Neuronal stem cell (in vitro differentiated cells): ENCODE data around the gene NTRK2.

Source experiments
- DNase-seq: peaks from one replicate; pipeline ENCODE4 v3.0.0-alpha.2; 2013; ENCODE audit warnings: low spot score
- H2AFZ ChIP-seq: one replicate; pipeline ENCODE4 v1.6.1; 2013; ENCODE audit warnings: mild to moderate bottlenecking, low read length, inconsistent platforms
- H2AK5ac ChIP-seq: 2 replicates; pipeline ENCODE4 v1.6.1; 2013; ENCODE audit warnings: low read depth, mild to moderate bottlenecking, inconsistent platforms, low read length, moderate library complexity, mixed read lengths
- H2BK120ac ChIP-seq: 2 replicates; pipeline ENCODE4 v1.6.1; 2013; ENCODE audit warnings: low read depth, mild to moderate bottlenecking, inconsistent platforms, low read length, moderate library complexity, mixed read lengths
- H2BK12ac ChIP-seq: one replicate; pipeline ENCODE4 v1.6.1; 2013; ENCODE audit warnings: low read length, inconsistent platforms
- H2BK15ac ChIP-seq: 2 replicates; pipeline ENCODE4 v1.6.1; 2013; ENCODE audit warnings: mild to moderate bottlenecking, low read length, inconsistent platforms, mixed read lengths
- H2BK5ac ChIP-seq: one replicate; pipeline ENCODE4 v1.6.1; 2013; ENCODE audit warnings: inconsistent platforms, mild to moderate bottlenecking, low read length, moderate library complexity
- H3K14ac ChIP-seq: one replicate; pipeline ENCODE4 v1.6.1; 2013; ENCODE audit warnings: low read length, inconsistent platforms
- H3K18ac ChIP-seq: 2 replicates; pipeline ENCODE4 v1.6.1; 2013; ENCODE audit warnings: low read length, inconsistent platforms
- H3K23ac ChIP-seq: 2 replicates; pipeline ENCODE4 v1.6.1; 2013; ENCODE audit warnings: low read depth, mild to moderate bottlenecking, mixed read lengths, low read length, inconsistent platforms; ENCODE audit not compliant: poor library complexity
- H3K27ac ChIP-seq: replicated peaks from 3 replicates; pipeline ENCODE4 v1.5.1; 2013; ENCODE audit warnings: low read length, inconsistent platforms
- H3K27me3 ChIP-seq, 3 experiments: 2 replicates each; pipeline ENCODE4 v1.6.1; 2013; ENCODE audit warnings: low read length in 3 of 3, mild to moderate bottlenecking in 2 of 3, inconsistent platforms in 1 of 3, low read depth in 1 of 3, mixed read lengths in 1 of 3, moderate library complexity in 1 of 3; ENCODE audit not compliant: control insufficient read depth in 3 of 3, insufficient read depth in 3 of 3
- H3K36me3 ChIP-seq, 2 donors: replicated peaks in 1 of 2; 2 replicates each; pipeline ENCODE4 v1.6.1; 2013; ENCODE audit warnings: low read length in 2 of 2; ENCODE audit not compliant: control insufficient read depth in 2 of 2, insufficient read depth in 2 of 2
- H3K4ac ChIP-seq: 2 replicates; pipeline ENCODE4 v1.6.1; 2013; ENCODE audit warnings: inconsistent platforms, mild to moderate bottlenecking, low read length, moderate library complexity
- H3K4me1 ChIP-seq, 2 donors: 1 replicate in 1 of 2; 2 replicates in 1 of 2; pipeline ENCODE4 v1.6.1; 2013; ENCODE audit warnings: low read length in 2 of 2, low read depth in 1 of 2; ENCODE audit not compliant: control insufficient read depth in 2 of 2, insufficient read depth in 1 of 2
- H3K4me2 ChIP-seq: one replicate; pipeline ENCODE4 v1.6.1; 2013; ENCODE audit warnings: mild to moderate bottlenecking, low read length, inconsistent platforms; ENCODE audit not compliant: insufficient read depth, poor library complexity, severe bottlenecking
- H3K4me3 ChIP-seq, 2 donors: 2 replicates each; pipeline ENCODE4 v1.5.1; 2013; ENCODE audit warnings: low read length in 2 of 2, mild to moderate bottlenecking in 2 of 2, inconsistent platforms in 1 of 2, moderate library complexity in 1 of 2
- H3K79me1 ChIP-seq: one replicate; pipeline ENCODE4 v1.6.1; 2013; ENCODE audit warnings: low read depth, mild to moderate bottlenecking, inconsistent platforms, low read length, moderate library complexity
- H3K9ac ChIP-seq: one replicate; pipeline ENCODE4 v1.6.1; 2013; ENCODE audit warnings: mild to moderate bottlenecking, low read depth, low read length, inconsistent platforms; ENCODE audit not compliant: poor library complexity
- H3K9me3 ChIP-seq, 2 donors: replicated peaks in 1 of 2; 2 replicates each; pipeline versions ENCODE3 to v1.6.1; 2013; ENCODE audit warnings: low read length in 2 of 2, mild to moderate bottlenecking in 2 of 2, inconsistent platforms in 1 of 2, low read depth in 1 of 2, mixed read lengths in 1 of 2, moderate library complexity in 1 of 2; ENCODE audit not compliant: control insufficient read depth in 2 of 2, insufficient read depth in 1 of 2
- H4K8ac ChIP-seq: one replicate; pipeline ENCODE4 v1.6.1; 2013; ENCODE audit warnings: low read depth, mild to moderate bottlenecking, inconsistent platforms, low read length, moderate library complexity
- H4K91ac ChIP-seq: one replicate; pipeline ENCODE4 v1.6.1; 2013; ENCODE audit warnings: low read length, low read depth, mild to moderate bottlenecking, inconsistent platforms; ENCODE audit not compliant: poor library complexity
- WGBS, 2 donors: extraction: QIAGEN DNeasy Blood & Tissue Kit; methylation state at CpG; one replicate each; pipeline ENCODE4 v1.1.7; 2013; ENCODE audit warnings: missing lambda C conversion rate in 2 of 2, mixed read lengths in 1 of 2; ENCODE audit not compliant: insufficient read length in 2 of 2, insufficient replicate concordance in 1 of 2; ENCODE audit errors: extremely low coverage in 2 of 2; 5-methylcytosine and 5-hydroxymethylcytosine counted together

The NTRK2 gene

DNA sequence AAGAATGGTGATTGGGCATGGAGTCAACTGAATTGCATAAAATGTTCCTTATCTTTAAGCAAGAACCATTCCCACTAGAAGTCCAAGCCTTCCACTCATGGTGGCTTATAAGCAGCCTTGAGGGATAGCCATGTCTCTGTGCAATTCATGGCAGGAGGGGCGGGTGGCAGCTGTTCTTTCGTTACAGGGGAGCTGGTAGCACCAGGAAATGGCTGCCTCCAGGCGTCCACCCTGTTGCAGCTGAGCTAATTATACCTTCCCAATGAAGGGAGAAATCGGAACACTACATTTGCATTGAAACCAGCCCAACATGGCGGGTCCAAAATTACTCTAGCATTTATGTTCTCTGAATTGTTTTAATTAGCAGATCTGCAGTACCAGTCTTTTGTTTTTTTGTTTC is 289.8 kb downstream of the NTRK2 start:
- H2BK12ac ChIP-seq, result no peak overlapping the region
- H3K14ac ChIP-seq, result no peak overlapping the region
- H4K8ac ChIP-seq, result no peak overlapping the region
- no CpG with 5 or more reads among the region's 5 CpGs for WGBS, 2 donors
- H3K79me1 ChIP-seq, result no peaks in the 10 kb centered on the region
- no peak overlapping the region for H2AFZ ChIP-seq
- DNase-seq, result no peak
- H2AK5ac ChIP-seq, result no peak overlapping the region
- H3K4me3 ChIP-seq, result no peak overlapping the region
- no peak overlapping the region for H3K4ac ChIP-seq
- no peak overlapping the region for H3K23ac ChIP-seq
- H3K36me3 ChIP-seq, result no peaks in the 10 kb centered on the region
- no peak overlapping the region for H3K9ac ChIP-seq
- no peak overlapping the region for H4K91ac ChIP-seq
- H2BK5ac ChIP-seq, result no peak overlapping the region
- no peak overlapping the region for H3K4me2 ChIP-seq
- peaks cover 0 to 8% of the 10 kb centered on the region in 2 donors for H3K9me3 ChIP-seq
- no peaks in the 10 kb centered on the region for H3K27me3 ChIP-seq
- no peak overlapping the region for H3K18ac ChIP-seq
- H2BK120ac ChIP-seq, result no peak overlapping the region
- H2BK15ac ChIP-seq, result no peak overlapping the region
- no peak overlapping the region for H3K27ac ChIP-seq
- no peaks in the 10 kb centered on the region for H3K4me1 ChIP-seq

DNA sequence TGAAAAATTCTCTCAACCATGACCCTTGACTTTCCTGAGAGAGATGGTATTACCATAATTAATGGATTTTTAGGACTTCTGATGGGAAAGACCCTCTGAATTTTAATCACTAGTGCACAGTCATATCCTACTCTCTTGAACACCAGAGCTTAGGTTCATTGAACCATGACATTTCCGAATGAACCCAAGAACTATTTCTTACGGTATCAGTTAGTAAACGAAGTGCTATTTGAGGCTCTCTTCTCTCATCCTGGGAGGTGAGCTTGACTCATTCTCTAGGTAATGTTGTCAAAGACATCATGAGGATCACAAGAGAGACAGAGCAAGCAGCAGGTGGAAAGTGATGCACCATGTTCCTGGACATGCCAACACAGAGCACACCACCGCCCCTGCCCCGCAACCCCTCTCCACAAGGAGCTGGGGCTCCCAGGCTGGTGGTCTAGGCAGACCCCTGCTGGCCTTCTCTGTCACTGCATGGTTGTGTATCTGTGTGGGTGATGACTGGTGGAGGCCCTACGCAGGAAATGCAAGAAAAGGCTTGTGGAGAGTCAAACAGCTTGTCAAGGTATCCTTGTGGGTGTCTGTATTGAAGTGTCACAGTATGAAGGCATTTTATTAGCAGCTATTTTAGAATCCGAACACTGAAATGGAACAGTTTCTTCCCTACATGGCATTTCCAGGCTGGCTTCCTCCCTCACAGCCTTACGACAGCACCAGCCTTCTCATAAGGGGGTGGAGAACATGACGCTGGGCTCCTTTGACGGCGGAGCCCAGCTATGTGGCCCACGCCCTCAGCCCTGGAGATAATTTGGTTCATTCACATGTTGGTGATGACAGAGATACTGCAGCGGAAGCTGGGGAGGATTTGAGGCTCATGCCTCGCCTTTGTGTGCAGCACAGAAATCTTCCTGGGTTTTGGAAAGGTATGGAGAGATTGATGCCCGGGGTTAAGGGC is 297.6 kb downstream of the NTRK2 start:
- H2BK5ac ChIP-seq, result no peak overlapping the region
- H3K4ac ChIP-seq, result no peak overlapping the region
- no peaks in the 10 kb centered on the region for H3K27me3 ChIP-seq
- H2BK120ac ChIP-seq, result no peak overlapping the region
- no peaks in the 10 kb centered on the region for H3K79me1 ChIP-seq
- no peak overlapping the region for H3K9ac ChIP-seq
- H3K36me3 ChIP-seq, result no peaks in the 10 kb centered on the region
- H2AK5ac ChIP-seq, result no peak overlapping the region
- no peak overlapping the region for H3K23ac ChIP-seq
- H2BK15ac ChIP-seq, result no peak overlapping the region
- H3K9me3 ChIP-seq, result no peaks in the 10 kb centered on the region
- H3K27ac ChIP-seq, result no peak overlapping the region
- WGBS, 2 donors, result no CpG with 5 or more reads among the region's 15 CpGs
- no peak overlapping the region for H3K14ac ChIP-seq
- H4K91ac ChIP-seq, result no peak overlapping the region
- no peak overlapping the region for H3K4me3 ChIP-seq
- H3K4me2 ChIP-seq, result no peak overlapping the region
- no peak for DNase-seq
- no peak overlapping the region for H2BK12ac ChIP-seq
- H2AFZ ChIP-seq, result no peak overlapping the region
- H3K4me1 ChIP-seq, result peaks cover 0 to 5% of the 10 kb centered on the region in 2 donors
- H3K18ac ChIP-seq, result no peak overlapping the region
- no peak overlapping the region for H4K8ac ChIP-seq

DNA sequence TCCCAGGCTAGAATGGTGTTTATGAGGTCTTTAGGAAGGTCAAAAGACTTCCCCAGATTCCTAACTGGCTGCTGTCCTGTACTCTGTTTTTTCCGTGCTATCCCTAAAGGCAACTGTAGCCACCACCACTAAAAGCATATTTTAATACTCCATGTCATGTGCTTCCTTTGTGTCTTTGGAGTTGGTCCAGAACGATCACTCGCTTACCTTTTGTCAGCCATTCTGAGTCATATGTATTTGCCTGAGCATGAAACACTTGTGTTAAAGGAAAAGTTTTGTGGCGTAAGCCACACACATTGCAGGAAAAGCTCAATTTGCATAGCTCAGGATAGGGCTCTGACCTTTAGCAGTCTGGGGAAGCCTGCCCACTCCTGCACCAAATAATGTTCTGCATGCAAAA is 299.6 kb downstream of the NTRK2 start:
- Histone ChIP-seq H3K79me1 (no peaks in the 10 kb centered on the region), H4K91ac (no peak overlapping the region), H3K9me3 (no peaks in the 10 kb centered on the region), H3K9ac (no peak overlapping the region), H3K4me1 (peaks cover 0 to 5% of the 10 kb centered on the region in 2 donors), H2AFZ (peak overlapping the region; percentile 37), H3K4me3 (no peak overlapping the region), H4K8ac (no peak overlapping the region), H3K36me3 (no peaks in the 10 kb centered on the region), H3K23ac (no peak overlapping the region), H2BK15ac (no peak overlapping the region), H3K4me2 (no peak overlapping the region), H2BK5ac (no peak overlapping the region), H2AK5ac (no peak overlapping the region), H3K4ac (no peak overlapping the region), H2BK12ac (no peak overlapping the region), H2BK120ac (no peak overlapping the region), H3K27me3 (no peaks in the 10 kb centered on the region), H3K18ac (no peak overlapping the region), H3K14ac (no peak overlapping the region), H3K27ac (no peak overlapping the region)
- DNase-seq, result no peak
- no CpG with 5 or more reads among the region's 4 CpGs for WGBS, 2 donors

DNA sequence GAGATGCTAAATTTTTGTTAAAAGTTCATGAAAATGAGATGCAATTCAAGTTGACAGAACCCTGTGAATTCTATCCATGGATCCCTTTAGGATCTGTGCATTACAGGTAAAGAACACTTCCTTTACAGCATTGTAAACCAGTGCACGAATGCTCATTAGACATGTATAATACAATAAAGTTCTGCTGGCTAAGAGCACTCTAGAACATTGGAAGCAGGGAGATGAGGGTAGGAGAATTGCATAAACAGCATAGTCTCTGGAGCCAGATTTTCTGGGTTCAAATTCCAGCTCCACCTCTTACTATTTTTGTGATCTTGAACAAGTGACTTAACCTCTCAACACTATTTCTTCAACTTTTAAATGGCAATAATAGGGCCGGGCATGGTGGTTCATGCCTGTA is 300.2 kb downstream of the NTRK2 start:
- no peak overlapping the region for H2BK12ac ChIP-seq
- no peak overlapping the region for H3K4me3 ChIP-seq
- H3K36me3 ChIP-seq, result no peaks in the 10 kb centered on the region
- H3K4me2 ChIP-seq, result no peak overlapping the region
- no peak overlapping the region for H3K4ac ChIP-seq
- H3K27me3 ChIP-seq, result no peaks in the 10 kb centered on the region
- no peak overlapping the region for H2AFZ ChIP-seq
- H2AK5ac ChIP-seq, result no peak overlapping the region
- no peak overlapping the region for H3K9ac ChIP-seq
- H2BK120ac ChIP-seq, result no peak overlapping the region
- H2BK5ac ChIP-seq, result no peak overlapping the region
- H2BK15ac ChIP-seq, result no peak overlapping the region
- H3K4me1 ChIP-seq, result peaks cover 3 to 8% of the 10 kb centered on the region in 2 donors
- H3K23ac ChIP-seq, result no peak overlapping the region
- no peak overlapping the region for H4K91ac ChIP-seq
- H3K27ac ChIP-seq, result no peak overlapping the region
- DNase-seq, result no peak
- H4K8ac ChIP-seq, result no peak overlapping the region
- H3K14ac ChIP-seq, result no peak overlapping the region
- H3K9me3 ChIP-seq, result no peaks in the 10 kb centered on the region
- no CpG with 5 or more reads among the region's 2 CpGs for WGBS, 2 donors
- H3K18ac ChIP-seq, result no peak overlapping the region
- H3K79me1 ChIP-seq, result no peaks in the 10 kb centered on the region
